IMR-90 (cell line): Measurements from ENCODE around the gene RAB6C.
"Not testable (repeated sequence)": the region's sequence is repeated elsewhere in the genome, so short reads cannot be mapped to it uniquely, and the experiment has no call there.

Experiments used
- CEBPB ChIP-seq: IDR thresholded peaks from 2 replicates; pipeline ENCODE4 v1.6.1; 2012; ENCODE audit warnings: low read depth, low read length, improper control_type of control experiment
- CTCF ChIP-seq: conservative IDR thresholded peaks from 2 replicates; pipeline ENCODE4 v1.5.1; 2012; ENCODE audit warnings: mild to moderate bottlenecking, low read depth, low read length, improper control_type of control experiment
- MAFK ChIP-seq: IDR thresholded peaks from 2 replicates; pipeline ENCODE4 v1.6.1; 2012; ENCODE audit warnings: low read depth, low read length, improper control_type of control experiment
- MAZ ChIP-seq: IDR thresholded peaks from 2 replicates; pipeline ENCODE4 v1.6.1; 2012; ENCODE audit warnings: low read depth, mild to moderate bottlenecking, low read length, improper control_type of control experiment, moderate library complexity, borderline replicate concordance
- POLR2A ChIP-seq: IDR thresholded peaks from 2 replicates; pipeline ENCODE4 v1.6.1; 2012; ENCODE audit warnings: mild to moderate bottlenecking, low read depth, low read length
- RAD21 ChIP-seq: IDR thresholded peaks from 2 replicates; pipeline ENCODE4 v1.6.1; 2012; ENCODE audit warnings: low read length, improper control_type of control experiment
- RCOR1 ChIP-seq: IDR thresholded peaks from 2 replicates; pipeline ENCODE4 v1.6.1; 2012; ENCODE audit warnings: mild to moderate bottlenecking, low read length, improper control_type of control experiment; ENCODE audit not compliant: insufficient replicate concordance
- RFX5 ChIP-seq: IDR thresholded peaks from 2 replicates; pipeline ENCODE4 v1.8.0; 2012; ENCODE audit warnings: low read depth, mild to moderate bottlenecking, low read length, moderate library complexity

GRCh38 chr2:129947712-129948111 is 31.8 kb upstream of the RAB6C start:
- not testable (repeated sequence) for TF ChIP-seq POLR2A, CTCF, CEBPB, MAZ, RFX5, RCOR1, MAFK, RAD21
